Kidney (tissue), 2 donors: ENCODE measurements around the gene DEFB128. TPM values are rescaled to one million over a fixed set of nuclear protein-coding genes. Genes with fewer than 3 reads are reported as not detected.

Experiments
- polyA plus RNA-seq: library from polyadenylated mRNA; stranded (reverse); fragments of 350-450 nt; fragmentation: Illumina TruSeq; extraction: RNeasy Lipid Tissue Mini Kit (QIAGEN cat#74804); gene quantifications from one replicate; pipeline ENCODE4 v1.2.3, GENCODE V29; 2014; ENCODE audit warnings: low read depth, low replicate concordance; ENCODE audit not compliant: insufficient read depth
- total RNA-seq: library from RNA; stranded (reverse); fragmentation: NEBNext Ultra II Directional; extraction: Animal tissue kit (Norgen Biotek cat#: 25700); gene quantifications from one replicate; pipeline ENCODE4 v1.2.1, GENCODE V29; 2021
- donor health status: DM: yes; HTN: yes; CAD: no.

DEFB128 gene
- total and polyA plus RNA-seq, 2 donors from 2014 or later: not detected

Other genes with a start within 250 kb of the DEFB128 start
- not detected for gene DEFB125, start 102.0 kb downstream of the DEFB128 start, total RNA-seq
- not detected for gene DEFB125, start 102.0 kb downstream of the DEFB128 start, polyA plus RNA-seq
- gene DEFB126, start 47.1 kb downstream of the DEFB128 start, total RNA-seq: not detected
- not detected for gene DEFB126, start 47.1 kb downstream of the DEFB128 start, polyA plus RNA-seq
- not detected for gene DEFB127, start 32.3 kb downstream of the DEFB128 start, total RNA-seq
- not detected for gene DEFB127, start 32.3 kb downstream of the DEFB128 start, polyA plus RNA-seq
- gene DEFB129, start 37.5 kb upstream of the DEFB128 start, total RNA-seq: not detected
- not detected for gene DEFB129, start 37.5 kb upstream of the DEFB128 start, polyA plus RNA-seq
- gene DEFB132, start 68.0 kb upstream of the DEFB128 start, total RNA-seq: not detected
- 0.24 TPM for gene DEFB132, start 68.0 kb upstream of the DEFB128 start, polyA plus RNA-seq
- gene C20orf96, start 101.0 kb upstream of the DEFB128 start, total RNA-seq: 9.4 TPM
- gene C20orf96, start 101.0 kb upstream of the DEFB128 start, polyA plus RNA-seq: 12.5 TPM
- gene ZCCHC3, start 107.9 kb upstream of the DEFB128 start, total RNA-seq: 16.4 TPM
- gene ZCCHC3, start 107.9 kb upstream of the DEFB128 start, polyA plus RNA-seq: 12.8 TPM
- gene SOX12, start 135.8 kb upstream of the DEFB128 start, total RNA-seq: 12.7 TPM
- 11.3 TPM for gene SOX12, start 135.8 kb upstream of the DEFB128 start, polyA plus RNA-seq
- gene NRSN2, start 157.4 kb upstream of the DEFB128 start, total RNA-seq: 48.1 TPM
- gene NRSN2, start 157.4 kb upstream of the DEFB128 start, polyA plus RNA-seq: 50.0 TPM
- gene TRIB3, start 191.0 kb upstream of the DEFB128 start, total RNA-seq: 11.6 TPM
- 4.3 TPM for gene TRIB3, start 191.0 kb upstream of the DEFB128 start, polyA plus RNA-seq
- gene RBCK1, start 218.6 kb upstream of the DEFB128 start, total RNA-seq: 93.6 TPM
- gene RBCK1, start 218.6 kb upstream of the DEFB128 start, polyA plus RNA-seq: 73.0 TPM